T47D (cell line): ENCODE data around the gene AIG1.
"Not testable (repeated sequence)": the region's sequence is repeated elsewhere in the genome, so short reads cannot be mapped to it uniquely, and the experiment has no call there.

ENCODE experiments used
- DNase-seq, 2 experiments: peaks; one replicate each; pipeline versions ENCODE4 v3.0.0 to v3.0.0-alpha.2; 2011 to 2012; ENCODE audit warnings: low read depth in 1 of 2, low spot score in 1 of 2
- JUND ChIP-seq: IDR thresholded peaks from 2 replicates; pipeline ENCODE4 v1.6.1; 2012; ENCODE audit warnings: low read depth
- in situ Hi-C: cut with HindIII; loops from 2 replicates; pipeline ENCODE4 v1.10.0; 2016; ENCODE audit warnings: low sequenced_read_pairs, low pct_unique_long_range_greater_than_20kb

Gene AIG1

DNA sequence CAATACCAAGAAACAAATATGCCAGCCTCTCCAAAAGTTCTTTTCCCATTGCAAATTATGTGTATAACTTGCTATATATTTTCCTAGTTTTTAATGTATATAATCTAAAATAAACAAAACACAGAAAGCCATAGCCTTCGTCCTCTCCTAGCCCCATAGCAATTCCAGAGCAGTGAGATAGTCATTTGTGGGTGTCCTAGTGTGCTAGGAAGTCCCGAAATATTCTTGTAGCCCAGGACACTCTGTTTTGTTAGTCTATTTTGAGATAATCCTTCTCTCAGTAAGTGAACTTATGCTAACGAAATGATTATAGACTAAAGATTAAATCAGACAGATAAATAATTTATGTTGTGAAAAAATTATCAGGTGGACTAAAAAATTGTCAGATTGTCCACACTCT, 90.7 kb downstream of the AIG1 start:
- in situ Hi-C loops, result no loop called here
- DNase-seq, result no peak
- no peak for TF ChIP-seq JUND

DNA sequence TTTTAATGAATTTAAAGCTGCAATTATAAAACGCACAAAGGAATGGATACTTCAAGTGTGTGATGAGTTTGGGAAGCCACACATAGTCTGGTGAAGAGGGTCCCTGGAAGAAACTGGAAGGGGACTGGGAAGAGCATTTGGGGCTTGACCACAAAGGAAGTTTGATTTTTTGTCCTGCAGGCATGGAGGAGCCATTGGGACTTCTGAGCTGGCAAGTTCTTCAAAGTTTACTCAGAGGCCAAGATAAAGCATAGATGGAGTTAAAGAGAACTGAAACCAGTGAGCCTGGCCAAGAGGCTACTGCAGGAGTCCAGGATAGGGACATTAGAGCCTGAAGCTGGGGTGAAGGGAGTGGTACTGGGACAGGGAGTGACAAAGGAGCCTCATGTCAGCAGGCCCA, 95.0 kb downstream of the AIG1 start:
- DNase-seq, result no peak
- in situ Hi-C loops, result no loop called here
- no peak for TF ChIP-seq JUND

DNA sequence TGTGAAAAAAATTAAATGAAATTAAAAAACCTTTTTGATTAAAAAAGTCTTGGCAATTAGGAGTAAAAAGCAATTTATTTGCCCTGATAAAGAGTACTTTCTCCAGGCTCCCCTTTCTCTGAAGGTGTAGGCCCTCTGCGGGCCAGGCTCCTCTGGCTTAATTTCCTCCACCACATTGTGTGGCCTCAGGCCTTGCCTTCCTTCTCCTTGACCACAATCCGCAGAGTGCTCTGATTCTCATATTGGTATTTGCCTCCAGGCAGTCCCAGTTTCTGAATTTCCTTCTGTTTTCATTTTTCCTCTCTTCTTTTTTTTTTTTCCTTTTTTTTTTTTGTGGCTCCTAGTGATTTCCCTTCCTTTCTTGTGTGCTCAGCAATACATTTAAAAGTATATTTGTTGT, 96.4 kb downstream of the AIG1 start:
- in situ Hi-C loops, result no loop called here
- no peak for TF ChIP-seq JUND
- DNase-seq, result peak in 1 of 2 experiments; percentile 15

DNA sequence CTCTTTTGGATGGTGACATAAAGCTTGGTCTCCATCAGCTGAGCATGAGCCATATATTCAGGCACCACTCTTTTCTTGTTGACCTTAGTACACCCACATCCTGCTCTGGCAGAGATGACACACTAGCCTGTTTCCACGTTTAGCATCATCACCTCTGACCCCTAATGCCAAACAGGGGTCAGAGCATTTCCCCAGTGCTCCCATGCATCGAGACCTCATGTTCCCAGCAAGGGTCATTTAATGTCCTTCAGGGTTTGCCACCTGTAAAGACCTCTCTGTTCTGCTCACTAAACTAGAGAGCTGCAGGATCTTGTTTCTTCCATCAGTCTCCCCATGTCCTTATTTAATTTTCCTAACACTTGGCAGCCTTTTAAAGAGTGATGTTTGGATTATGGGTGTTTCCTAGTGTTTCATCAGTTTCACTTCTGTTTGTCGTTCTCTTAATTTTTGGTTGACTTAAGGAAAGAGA, 97.5 kb downstream of the AIG1 start:
- in situ Hi-C loops, result no loop called here
- no peak for TF ChIP-seq JUND
- DNase-seq, result no peak

DNA sequence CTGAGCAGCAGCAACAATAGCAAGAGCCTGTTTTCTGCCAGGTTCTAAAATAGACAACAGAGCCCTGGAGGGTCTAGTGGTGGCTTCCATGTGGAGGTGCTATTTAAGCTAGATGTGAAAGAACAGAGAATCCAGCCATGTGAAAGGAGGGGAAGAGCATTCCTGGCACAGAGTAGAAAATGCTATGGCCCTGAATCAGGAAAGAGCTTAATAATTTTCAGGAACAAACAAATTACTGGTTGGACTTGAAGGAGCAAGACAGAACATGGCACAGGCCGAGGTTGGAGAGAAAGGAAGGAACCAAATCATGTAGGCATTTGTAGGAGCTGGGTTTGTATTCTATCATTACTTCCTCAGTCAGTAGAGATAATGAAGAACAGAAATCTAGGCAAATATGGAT, 98.3 kb downstream of the AIG1 start:
- no peak for TF ChIP-seq JUND
- no peak for DNase-seq
- in situ Hi-C loops, result no loop called here

DNA sequence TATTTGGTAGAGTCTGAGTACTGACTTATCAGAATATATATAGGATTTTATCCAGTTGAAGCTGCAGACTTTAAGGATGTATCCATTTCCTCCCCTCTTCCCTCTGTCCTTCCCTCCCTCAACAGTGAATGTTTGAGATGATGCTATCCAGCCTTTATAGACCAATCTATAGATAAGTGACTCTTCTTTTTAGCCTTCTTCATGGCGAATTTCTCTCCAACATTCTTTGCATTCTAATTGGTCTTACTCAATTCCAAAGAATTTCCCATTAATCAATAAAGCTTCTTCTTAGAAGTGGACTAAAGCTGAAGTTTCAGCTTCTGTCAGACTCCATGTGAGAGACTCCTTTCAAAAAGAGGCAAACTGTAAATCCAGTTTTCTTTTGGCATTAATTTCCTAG, 99.3 kb downstream of the AIG1 start:
- in situ Hi-C loops, result no loop called here
- TF ChIP-seq JUND, result no peak
- DNase-seq, result no peak

DNA sequence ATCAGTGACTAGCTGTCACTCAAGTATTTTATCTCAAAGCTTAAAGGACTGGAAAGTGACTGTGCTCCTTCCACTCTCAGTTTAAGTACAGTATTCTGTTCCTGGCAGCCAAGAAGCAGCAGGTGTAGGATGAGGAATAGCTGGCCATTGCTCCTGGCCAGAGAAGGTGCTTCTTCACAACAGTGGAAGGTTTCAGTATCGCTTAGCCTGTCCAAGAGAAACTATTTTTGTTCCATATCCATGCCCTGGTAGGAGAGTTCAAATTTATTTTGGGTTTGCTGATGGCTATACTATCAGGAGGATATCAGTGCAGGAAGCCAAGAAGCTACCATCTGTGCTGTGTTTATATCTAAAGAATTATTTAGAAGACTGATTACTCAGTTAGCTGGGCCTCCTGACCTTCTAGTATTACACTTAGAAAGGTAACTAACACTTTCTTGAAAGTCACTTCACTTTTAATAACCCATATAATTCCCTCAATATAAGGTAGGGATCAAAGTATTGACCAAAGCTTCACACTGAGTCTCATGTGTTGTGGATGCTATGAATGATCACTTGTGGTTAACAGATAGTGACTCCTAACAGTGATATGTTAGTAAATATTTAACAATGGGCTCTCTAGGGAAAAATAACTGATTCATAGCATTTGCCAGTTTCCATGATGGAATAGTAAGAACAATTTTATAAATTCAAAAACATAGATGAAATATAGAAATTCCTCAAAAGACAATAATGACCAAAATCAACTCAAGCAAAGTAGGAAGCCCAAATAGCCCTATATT, 99.9 kb downstream of the AIG1 start:
- no peak for TF ChIP-seq JUND
- in situ Hi-C loops, result no loop called here
- DNase-seq, result no peak

DNA sequence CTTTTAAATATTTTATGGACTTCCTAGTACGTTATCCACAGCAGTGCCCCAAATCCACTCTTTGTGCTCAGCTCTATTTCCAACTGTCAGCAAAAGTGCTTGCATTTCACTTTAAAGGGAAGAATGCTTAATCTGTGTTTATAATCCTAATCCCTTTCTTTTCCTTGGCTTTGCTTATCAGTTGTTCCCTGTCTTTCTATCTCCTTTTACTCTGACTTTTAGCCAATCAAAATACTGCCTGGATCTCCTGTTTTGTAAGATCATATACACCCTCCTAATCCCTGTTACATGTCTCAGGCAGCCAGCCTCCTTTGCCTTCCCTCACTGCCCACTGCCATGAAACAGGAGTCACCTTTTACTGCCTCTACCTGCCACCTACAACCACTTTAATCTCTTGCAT, 102.9 kb downstream of the AIG1 start:
- DNase-seq, result no peak
- TF ChIP-seq JUND, result no peak
- in situ Hi-C loops, result no loop called here

DNA sequence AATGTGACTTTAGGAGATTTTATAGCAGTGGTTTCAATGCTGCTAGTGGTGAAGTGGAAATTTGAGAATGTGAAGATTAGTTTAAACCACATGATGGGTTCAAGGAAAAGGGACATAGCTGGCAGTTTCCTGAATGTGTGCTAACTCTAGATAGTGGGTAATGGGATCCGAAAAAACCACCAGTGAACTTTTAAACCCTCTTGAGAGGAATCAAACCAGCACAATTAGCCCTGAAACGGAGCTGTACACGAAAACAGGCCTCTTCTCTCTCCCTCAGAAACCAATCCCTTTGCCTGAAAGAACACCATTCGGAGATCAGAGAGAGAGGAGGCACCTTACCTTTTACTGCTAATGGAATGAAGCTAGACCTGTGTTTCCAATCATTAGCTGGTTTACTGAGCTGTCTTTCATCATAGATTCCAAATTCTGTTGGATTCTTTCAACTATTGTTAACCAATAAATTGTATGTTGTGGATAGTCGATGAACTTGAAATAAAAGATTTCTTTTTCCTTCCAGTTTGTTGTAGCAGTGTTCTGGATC, 103.9 kb downstream of the AIG1 start:
- in situ Hi-C loops, result no loop called here
- TF ChIP-seq JUND, result no peak
- DNase-seq, result no peak

DNA sequence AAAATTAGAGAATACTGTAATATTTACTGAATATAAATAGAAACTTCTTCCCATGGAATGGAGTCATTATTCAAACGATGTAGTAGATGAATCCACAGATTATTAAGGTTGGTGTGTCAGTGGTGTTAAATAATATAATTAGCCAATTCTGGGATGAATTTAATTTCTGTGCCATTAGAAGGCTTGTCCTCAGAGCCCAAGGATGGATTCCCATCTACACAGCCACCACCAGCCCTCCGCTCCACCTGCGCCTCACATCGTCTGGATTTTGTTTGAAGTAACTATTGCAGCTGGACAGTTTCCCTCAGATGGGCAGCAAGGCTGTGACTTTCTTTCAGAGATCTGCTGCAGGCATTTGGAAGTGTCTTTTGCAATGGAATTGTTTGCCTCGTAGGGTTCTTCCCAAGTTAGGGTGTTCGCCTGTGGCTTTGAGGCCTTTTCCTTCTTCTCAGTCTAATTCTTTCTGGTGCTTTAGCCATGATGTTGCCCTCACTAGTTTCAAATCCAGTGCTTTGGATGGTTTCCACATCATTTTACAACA, 104.7 kb downstream of the AIG1 start:
- no peak for TF ChIP-seq JUND
- in situ Hi-C loops, result no loop called here
- DNase-seq, result no peak

DNA sequence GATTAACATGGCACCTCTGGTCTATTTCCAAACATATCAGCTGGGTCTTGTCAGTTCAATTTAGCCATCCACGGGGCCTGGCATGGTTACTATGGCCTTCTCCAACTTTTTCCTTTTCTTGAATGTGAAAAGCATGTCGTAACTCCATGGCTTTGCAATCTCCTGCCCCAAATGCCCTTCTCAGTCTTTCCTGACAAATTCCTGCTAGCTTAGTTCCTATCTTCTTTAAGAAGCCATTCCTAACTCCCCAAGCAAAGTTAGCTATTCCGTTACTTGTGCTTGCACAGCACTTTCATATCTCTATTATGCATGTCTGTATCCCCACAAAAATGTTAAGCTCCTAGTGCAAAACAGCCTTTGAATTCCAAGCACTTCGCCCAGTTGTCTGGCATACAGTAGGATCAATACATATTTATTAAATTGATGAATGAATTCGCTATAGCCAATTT, 105.6 kb downstream of the AIG1 start:
- DNase-seq, result no peak
- in situ Hi-C loops, result no loop called here
- TF ChIP-seq JUND, result no peak

DNA sequence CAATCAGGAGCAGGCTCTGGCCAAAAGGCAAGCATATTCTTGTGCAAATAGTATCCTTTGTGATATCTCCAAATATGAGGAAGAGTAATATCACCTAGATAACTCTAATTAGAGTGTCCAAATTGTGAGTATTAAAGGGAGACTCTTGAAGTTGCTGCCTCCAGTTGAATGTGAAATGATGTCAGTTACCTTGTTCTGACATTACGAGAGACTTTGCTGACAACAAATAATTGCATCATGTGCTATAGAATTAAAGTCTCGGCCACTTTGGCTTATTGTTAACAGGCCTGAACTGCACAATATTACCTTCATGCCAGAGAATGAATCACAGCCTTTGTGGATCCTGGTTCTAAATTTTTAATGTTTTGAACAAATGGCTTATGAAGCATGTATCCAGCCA, 106.5 kb downstream of the AIG1 start:
- DNase-seq, result no peak
- in situ Hi-C loops, result no loop called here
- no peak for TF ChIP-seq JUND

DNA sequence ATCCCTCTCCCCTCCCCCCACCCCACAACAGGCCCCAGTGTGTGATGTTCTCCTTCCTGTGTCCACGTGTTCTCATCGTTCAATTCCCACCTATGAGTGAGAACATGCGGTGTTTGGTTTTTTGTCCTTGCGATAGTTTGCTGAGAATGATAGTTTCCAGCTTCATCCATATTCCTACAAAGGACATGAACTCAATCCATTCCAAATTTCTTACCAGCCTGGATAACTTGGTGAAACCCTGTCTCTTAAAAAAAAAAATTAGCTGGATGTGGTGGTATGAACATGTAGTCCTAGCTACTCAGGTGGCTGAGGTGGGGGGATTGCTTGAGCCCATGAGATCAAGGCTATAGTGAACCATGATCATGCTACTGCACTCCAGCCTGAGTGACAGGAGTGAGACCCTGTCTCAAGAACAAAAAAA, 107.7 kb downstream of the AIG1 start:
- DNase-seq, in situ Hi-C loops: not testable (repeated sequence)
